HUES6 (cell line): ENCODE measurements around the gene CCL17.
"Not testable (repeated sequence)": the region's sequence is repeated elsewhere in the genome, so short reads cannot be mapped to it uniquely, and the experiment has no call there.

ENCODE experiments used
- H3K27ac ChIP-seq: 2 replicates; pipeline ENCODE4 v1.7.0; 2013; ENCODE audit warnings: low read depth, mild to moderate bottlenecking, low read length, inconsistent platforms
- H3K27me3 ChIP-seq: 2 replicates; pipeline ENCODE4 v1.6.1; 2013; ENCODE audit warnings: low read length; ENCODE audit not compliant: control insufficient read depth, insufficient read depth
- H3K36me3 ChIP-seq: 2 replicates; pipeline ENCODE4 v1.6.1; 2013; ENCODE audit warnings: low read length; ENCODE audit not compliant: control insufficient read depth, insufficient read depth
- H3K4me1 ChIP-seq: 2 replicates; pipeline ENCODE4 v1.6.1; 2013; ENCODE audit warnings: low read length; ENCODE audit not compliant: control insufficient read depth, insufficient read depth
- H3K4me3 ChIP-seq: 2 replicates; pipeline ENCODE4 v1.5.1; 2013; ENCODE audit warnings: low read depth, low read length
- H3K9ac ChIP-seq: one replicate; pipeline ENCODE4 v1.6.1; 2013; ENCODE audit warnings: mild to moderate bottlenecking, low read length
- H3K9me3 ChIP-seq: 2 replicates; pipeline ENCODE4 v1.6.1; 2013; ENCODE audit warnings: low read depth, low read length; ENCODE audit not compliant: control insufficient read depth, insufficient read depth

Gene CCL17

DNA sequence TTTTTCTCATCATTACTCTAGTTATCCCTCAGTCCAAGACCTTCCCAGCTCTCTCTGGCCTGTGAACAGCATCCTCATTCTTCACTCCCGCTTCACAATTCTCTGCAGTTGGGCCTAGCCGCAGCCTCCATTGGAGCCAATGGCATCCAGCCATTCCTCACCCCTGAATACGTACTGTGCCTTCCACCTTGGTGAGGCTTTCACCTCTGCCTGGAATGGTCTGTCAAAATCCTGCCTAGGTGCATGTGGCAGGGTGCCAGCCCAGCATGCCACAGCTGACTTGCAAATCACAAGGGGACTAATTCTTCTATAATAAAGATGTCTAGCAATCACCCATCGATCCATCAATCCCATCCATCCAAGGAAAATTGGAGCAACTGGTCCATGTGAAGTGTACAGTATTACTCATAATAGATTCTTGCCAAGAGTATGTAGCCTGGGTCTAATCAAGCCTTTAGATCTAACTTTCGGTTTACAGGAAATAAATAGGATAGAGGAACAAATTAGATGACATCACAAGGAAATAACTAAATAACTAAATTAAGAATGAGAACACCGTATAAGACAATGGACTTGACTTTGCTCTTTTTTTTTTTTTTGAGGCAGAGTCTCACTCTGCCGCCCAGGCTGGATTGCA lies 37.3 kb upstream of the CCL17 start:
- H3K4me3 ChIP-seq = no peak overlapping the region
- peaks cover 8% of the 10 kb centered on the region for H3K4me1 ChIP-seq
- no peaks in the 10 kb centered on the region for H3K27me3 ChIP-seq
- no peak overlapping the region for H3K9ac ChIP-seq
- H3K36me3 ChIP-seq = no peaks in the 10 kb centered on the region
- no peaks in the 10 kb centered on the region for H3K9me3 ChIP-seq
- no peak overlapping the region for H3K27ac ChIP-seq

- Histone ChIP-seq H3K27ac (no peak overlapping the region), H3K4me3 (no peak overlapping the region), H3K9ac (no peak overlapping the region), H3K36me3 (no peaks in the 10 kb centered on the region), H3K27me3 (no peaks in the 10 kb centered on the region), H3K9me3 (no peaks in the 10 kb centered on the region), H3K4me1 (peaks cover 29% of the 10 kb centered on the region)
These were observed 32.8 kb upstream of the CCL17 start for GRCh38 chr16:57371494-57372371.

DNA sequence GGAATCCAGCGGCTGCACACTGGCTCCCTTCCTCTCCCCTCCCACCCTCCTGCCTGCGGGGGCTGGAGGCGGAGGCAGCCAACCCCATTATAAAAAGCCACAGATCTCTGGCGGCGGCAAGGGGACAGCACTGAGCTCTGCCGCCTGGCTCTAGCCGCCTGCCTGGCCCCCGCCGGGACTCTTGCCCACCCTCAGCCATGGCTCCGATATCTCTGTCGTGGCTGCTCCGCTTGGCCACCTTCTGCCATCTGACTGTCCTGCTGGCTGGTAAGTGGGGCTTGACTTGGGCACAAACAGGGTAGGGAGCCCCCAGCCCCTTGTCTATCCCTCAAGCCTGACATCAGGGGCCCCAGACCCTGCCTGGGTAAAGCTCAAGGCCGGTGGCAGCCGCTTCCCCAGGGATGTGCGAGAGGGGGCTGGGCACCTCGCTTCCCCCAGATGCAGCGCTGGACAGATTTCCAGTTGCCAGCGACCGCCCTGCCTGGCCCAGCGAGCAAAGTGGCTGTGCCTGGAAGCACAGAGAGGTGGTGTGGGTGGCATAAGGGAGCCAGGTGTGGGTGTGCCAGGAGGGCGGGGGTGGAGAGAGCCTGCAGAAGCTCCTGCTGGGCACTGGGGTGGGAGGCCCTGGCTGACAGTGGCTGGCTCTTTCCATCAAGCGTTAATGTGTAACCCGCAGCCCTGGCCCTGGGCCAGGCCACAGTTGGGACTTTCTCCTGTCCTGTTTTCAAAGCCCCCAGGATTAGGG lies 32.0 kb upstream of the CCL17 start, which contains the start of gene CX3CL1:
Gene CX3CL1, plus strand, starts transcription at position 119 of the 745 bp plus-strand sequence. Its CDS starts 79 bp downstream, at position 198.
- no peak within 1 kb of the TSS for H3K27ac ChIP-seq
- H3K27me3 ChIP-seq = no peaks in the 10 kb centered on the region
- H3K9me3 ChIP-seq = no peaks in the 10 kb centered on the region
- peak within 1 kb of the TSS; percentile 45 for H3K4me3 ChIP-seq
- H3K36me3 ChIP-seq = no peaks in the 10 kb centered on the region
- H3K9ac ChIP-seq = peak within 1 kb of the TSS; percentile 42
- H3K4me1 ChIP-seq = peaks cover 36% of the 10 kb centered on the region

DNA sequence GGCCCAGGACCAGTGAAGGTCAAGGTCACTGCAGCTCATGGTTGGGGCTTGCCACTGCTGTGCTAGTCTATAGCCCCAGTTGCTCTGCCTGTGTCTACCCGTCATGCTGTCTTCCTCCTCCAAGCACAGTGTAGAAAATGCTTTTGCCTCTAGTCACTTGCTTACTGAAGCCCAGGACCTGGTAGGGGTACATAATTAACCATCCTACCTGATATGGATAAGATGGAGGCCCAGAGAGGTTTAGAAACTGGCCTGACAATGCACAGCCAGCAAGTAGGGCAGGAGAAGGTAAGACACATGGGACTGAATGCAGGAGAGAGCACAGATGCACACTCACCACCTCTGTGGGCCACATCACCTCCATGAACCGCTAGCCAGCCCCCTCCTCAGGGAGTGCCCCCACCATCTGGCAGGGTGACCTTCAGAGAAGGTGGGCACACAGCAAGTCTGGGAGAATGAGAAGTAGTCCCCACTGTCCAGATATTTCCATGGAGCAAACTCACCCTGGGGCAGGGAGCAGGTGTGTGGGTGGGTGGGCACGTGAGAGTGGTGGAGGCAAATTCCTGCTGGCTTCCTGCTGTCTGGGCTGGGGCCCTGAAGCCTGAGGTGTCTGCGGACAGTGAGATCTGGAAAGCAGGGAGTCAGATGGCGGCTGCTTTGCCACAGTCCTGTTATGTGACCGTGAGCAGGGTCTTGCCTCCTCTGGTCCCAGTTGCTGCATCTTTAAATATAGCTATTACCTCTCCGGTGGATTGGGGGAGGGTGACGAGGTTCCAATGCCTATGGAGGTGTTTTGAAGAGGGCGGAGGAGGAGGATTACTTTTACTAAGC lies 31.2 kb upstream of the CCL17 start:
- Histone ChIP-seq H3K9me3 (no peaks in the 10 kb centered on the region), H3K27me3 (no peaks in the 10 kb centered on the region), H3K9ac (no peak overlapping the region), H3K4me3 (no peak overlapping the region), H3K36me3 (no peaks in the 10 kb centered on the region), H3K27ac (no peak overlapping the region), H3K4me1 (peaks cover 42% of the 10 kb centered on the region)

GRCh38 chr16:57374067-57374534 lies 30.5 kb upstream of the CCL17 start:
- Histone ChIP-seq H3K27me3 (no peaks in the 10 kb centered on the region), H3K36me3 (no peaks in the 10 kb centered on the region), H3K4me1 (peaks cover 42% of the 10 kb centered on the region), H3K4me3 (no peak overlapping the region), H3K27ac (no peak overlapping the region), H3K9me3 (no peaks in the 10 kb centered on the region), H3K9ac (no peak overlapping the region)

GRCh38 chr16:57374925-57375465 lies 29.6 kb upstream of the CCL17 start:
- H3K36me3 ChIP-seq, H3K9me3 ChIP-seq, H3K9ac ChIP-seq, H3K27ac ChIP-seq, H3K27me3 ChIP-seq, H3K4me3 ChIP-seq: not testable (repeated sequence)
- peaks cover 42% of the 10 kb centered on the region for H3K4me1 ChIP-seq

- H3K27me3 ChIP-seq = no peaks in the 10 kb centered on the region
- H3K4me1 ChIP-seq = peaks cover 42% of the 10 kb centered on the region
- no peak overlapping the region for H3K9ac ChIP-seq
- no peaks in the 10 kb centered on the region for H3K9me3 ChIP-seq
- no peak overlapping the region for H3K27ac ChIP-seq
- H3K4me3 ChIP-seq = no peak overlapping the region
- H3K36me3 ChIP-seq = no peaks in the 10 kb centered on the region
These were observed 28.2 kb upstream of the CCL17 start for GRCh38 chr16:57376313-57376818.

DNA sequence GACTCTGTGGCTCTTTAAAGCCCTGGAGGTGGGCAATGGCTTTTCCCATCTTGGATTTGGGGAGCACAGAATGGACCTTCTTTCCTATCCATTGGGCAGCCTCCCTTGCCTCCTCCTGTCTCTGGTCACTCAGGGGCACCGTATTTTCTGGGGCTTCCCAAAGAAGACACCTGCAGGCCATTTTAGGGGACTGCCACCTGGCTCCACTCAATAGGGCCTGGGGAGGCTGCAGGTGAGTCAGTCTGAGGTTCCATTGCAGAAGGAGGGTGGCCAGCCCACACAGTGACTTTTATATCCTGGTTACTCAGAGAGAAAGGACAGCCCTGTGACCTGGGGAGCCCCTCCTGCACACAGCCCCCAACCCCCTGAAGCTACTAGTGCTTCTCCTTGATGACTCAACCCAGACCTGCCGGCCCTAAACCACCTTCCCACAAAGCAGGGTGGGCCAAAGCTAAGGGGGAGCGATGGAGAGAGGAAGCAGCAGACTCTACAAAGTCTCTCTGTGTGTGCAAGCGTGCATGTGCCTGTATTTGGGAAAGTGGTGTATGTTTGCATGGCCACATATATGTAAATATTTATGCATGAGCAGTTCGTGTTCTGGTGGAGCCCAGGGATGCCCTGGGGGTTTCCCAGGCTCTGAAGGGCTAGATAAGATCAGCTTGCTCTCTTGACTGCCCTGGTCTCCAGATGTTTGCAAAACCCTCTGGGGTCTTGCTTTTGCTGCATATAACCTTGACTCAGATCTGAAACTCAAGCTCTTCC lies 27.3 kb upstream of the CCL17 start:
- Histone ChIP-seq H3K27ac (no peak overlapping the region), H3K9ac (peak overlapping the region; percentile 8), H3K4me1 (peaks cover 34% of the 10 kb centered on the region), H3K4me3 (no peak overlapping the region), H3K27me3 (no peaks in the 10 kb centered on the region), H3K9me3 (no peaks in the 10 kb centered on the region), H3K36me3 (no peaks in the 10 kb centered on the region)

DNA sequence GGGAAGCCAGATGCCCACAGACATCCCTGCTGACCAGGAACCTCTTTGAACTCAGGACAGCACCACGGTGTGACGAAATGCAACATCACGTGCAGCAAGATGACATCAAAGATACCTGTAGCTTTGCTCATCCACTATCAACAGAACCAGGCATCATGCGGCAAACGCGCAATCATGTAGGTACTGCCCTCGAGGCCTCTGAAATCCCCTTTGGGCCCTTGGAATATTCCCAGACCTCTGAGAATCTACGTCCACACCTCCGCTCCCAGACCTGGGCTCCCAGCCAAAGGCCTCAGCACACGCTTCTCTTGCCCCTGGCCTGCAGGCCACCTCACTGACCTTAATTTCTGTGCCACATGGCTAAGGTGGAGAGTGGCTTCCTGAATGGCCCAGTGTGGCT lies 25.0 kb upstream of the CCL17 start:
- H3K9me3 ChIP-seq = no peaks in the 10 kb centered on the region
- H3K4me3 ChIP-seq = no peak overlapping the region
- no peaks in the 10 kb centered on the region for H3K36me3 ChIP-seq
- peaks cover 22% of the 10 kb centered on the region for H3K4me1 ChIP-seq
- H3K27ac ChIP-seq = no peak overlapping the region
- H3K27me3 ChIP-seq = no peaks in the 10 kb centered on the region
- no peak overlapping the region for H3K9ac ChIP-seq
